ENCODE data around the gene HPRT1. TPM values are rescaled to one million over a fixed set of nuclear protein-coding genes. Genes with fewer than 3 reads are reported as not detected.

The HPRT1 gene
- total RNA-seq, 3 donors from 2014 or later = 8.0 to 15.1 (median 11.9) TPM

- Histone ChIP-seq H3K36me3 (peaks cover 4% of the 10 kb centered on the region), H3K4me1 (no peaks in the 10 kb centered on the region), H3K9me3 (no peaks in the 10 kb centered on the region), H3K27me3 (peaks cover 0 to 15% of the 10 kb centered on the region in 2 donors), H3K4me3 (no peak overlapping the region), H3K27ac (no peak overlapping the region)
- intact Hi-C loops (cut with DNase I; ENCODE audit: low total_unique reads) = no loop called here
- DNase-seq (ENCODE audit: low spot score in 2 of 2) = no peak
- TF ChIP-seq CTCF (IDR thresholded peaks at IDR 0.05) (no peak), POLR2AphosphoS5 (IDR thresholded peaks at IDR 0.05) (no peak), POLR2A (IDR thresholded peaks at IDR 0.05) (no peak)
These were observed 36.4 kb upstream of the HPRT1 start for GRCh38 chrX:134423606-134424005.

- peaks cover 3% of the 10 kb centered on the region for H3K36me3 ChIP-seq
- intact Hi-C loops (cut with DNase I; ENCODE audit: low total_unique reads) = no loop called here
These were observed 33.7 kb upstream of the HPRT1 start for GRCh38 chrX:134426281-134426680.

GRCh38 chrX:134431894-134432293 is 28.1 kb upstream of the HPRT1 start:
- Histone ChIP-seq H3K36me3 (no peaks in the 10 kb centered on the region), H3K4me1 (no peaks in the 10 kb centered on the region), H3K27me3 (no peaks in the 10 kb centered on the region), H3K9me3 (no peaks in the 10 kb centered on the region), H3K27ac (no peak overlapping the region), H3K4me3 (no peak overlapping the region)
- intact Hi-C loops (cut with DNase I; ENCODE audit: low total_unique reads) = no loop called here
- TF ChIP-seq POLR2A (IDR thresholded peaks at IDR 0.05) (no peak), CTCF (IDR thresholded peaks at IDR 0.05) (no peak), POLR2AphosphoS5 (IDR thresholded peaks at IDR 0.05) (no peak)
- no peak for DNase-seq (ENCODE audit: low spot score in 2 of 2)

More at GRCh38 chrX:134426281-134426680, 33.7 kb upstream of the HPRT1 start:
- DNase-seq (ENCODE audit: low spot score in 2 of 2) = no peak
- H3K9me3 ChIP-seq = no peaks in the 10 kb centered on the region
- no peaks in the 10 kb centered on the region for H3K4me1 ChIP-seq
- H3K4me3 ChIP-seq = no peak overlapping the region
- H3K27ac ChIP-seq = no peak overlapping the region
- H3K27me3 ChIP-seq = peaks cover 0 to 11% of the 10 kb centered on the region in 2 donors
- no peak for TF ChIP-seq POLR2AphosphoS5 (IDR thresholded peaks at IDR 0.05)
- TF ChIP-seq POLR2A (IDR thresholded peaks at IDR 0.05) = no peak
- no peak for TF ChIP-seq CTCF (IDR thresholded peaks at IDR 0.05)

DNA sequence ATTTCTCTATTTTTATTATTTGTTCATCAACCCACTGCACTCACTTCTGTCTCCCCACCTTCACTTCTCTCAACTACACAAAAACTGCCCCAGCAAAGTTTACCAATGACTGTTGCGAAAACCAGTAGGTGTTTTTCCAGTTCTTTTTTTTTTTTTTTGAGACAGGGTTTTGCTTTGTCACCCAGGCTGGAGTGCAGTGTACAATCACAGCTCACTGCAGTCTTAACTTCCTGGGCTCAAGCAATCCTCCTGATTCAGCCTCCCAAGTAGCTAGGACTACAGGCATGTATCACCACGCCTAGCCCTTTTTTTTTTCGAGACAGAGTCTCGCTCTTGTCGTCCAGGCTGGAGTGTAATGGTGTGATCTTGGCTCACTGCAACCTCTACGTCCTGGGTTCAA is 24.1 kb upstream of the HPRT1 start:
- no peaks in the 10 kb centered on the region for H3K36me3 ChIP-seq
- H3K4me3 ChIP-seq = no peak overlapping the region
- TF ChIP-seq POLR2AphosphoS5 (IDR thresholded peaks at IDR 0.05) (no peak), CTCF (IDR thresholded peaks at IDR 0.05) (no peak), POLR2A (IDR thresholded peaks at IDR 0.05) (no peak)
- no peaks in the 10 kb centered on the region for H3K9me3 ChIP-seq
- no peak for DNase-seq (ENCODE audit: low spot score in 2 of 2)
- no peaks in the 10 kb centered on the region for H3K4me1 ChIP-seq
- intact Hi-C loops (cut with DNase I; ENCODE audit: low total_unique reads) = no loop called here
- no peaks in the 10 kb centered on the region for H3K27me3 ChIP-seq
- H3K27ac ChIP-seq = no peak overlapping the region

DNA sequence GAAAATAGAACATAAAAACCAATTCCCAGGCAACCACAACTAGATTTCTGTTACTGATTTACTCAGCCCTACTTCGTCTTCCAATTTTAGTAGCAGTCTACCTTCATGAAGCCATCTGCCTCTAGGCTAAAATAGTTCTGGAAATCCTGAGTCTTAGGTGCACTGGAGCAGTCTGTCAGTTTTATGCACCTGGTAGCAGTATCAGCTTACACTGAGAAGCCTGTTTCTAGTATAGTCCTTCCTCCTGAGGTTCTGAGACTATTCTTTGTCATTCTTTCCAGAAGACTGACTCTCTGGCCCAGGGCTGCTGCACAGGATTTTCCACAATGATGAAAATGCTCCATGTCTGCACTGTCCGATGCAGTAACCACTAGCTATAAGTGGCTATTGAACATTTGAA is 16.9 kb upstream of the HPRT1 start:
- no peaks in the 10 kb centered on the region for H3K9me3 ChIP-seq
- TF ChIP-seq CTCF (IDR thresholded peaks at IDR 0.05) (no peak), POLR2A (IDR thresholded peaks at IDR 0.05) (no peak), POLR2AphosphoS5 (IDR thresholded peaks at IDR 0.05) (no peak)
- H3K36me3 ChIP-seq = no peaks in the 10 kb centered on the region
- H3K4me1 ChIP-seq = no peaks in the 10 kb centered on the region
- no peak overlapping the region for H3K27ac ChIP-seq
- intact Hi-C loops (cut with DNase I; ENCODE audit: low total_unique reads) = no loop called here
- no peak for DNase-seq (ENCODE audit: low spot score in 2 of 2)
- H3K4me3 ChIP-seq = no peak overlapping the region
- peaks cover 0 to 4% of the 10 kb centered on the region in 2 donors for H3K27me3 ChIP-seq
